HG03097 (cell line): ENCODE results near the gene RUNX2.

Source experiments
- ATAC-seq: cut with Tn5 transposase; IDR thresholded peaks from one replicate; pipeline ENCODE4 v1.9.1; 2021; ENCODE audit not compliant: unreplicated experiment, low FRiP score

The RUNX2 gene

DNA sequence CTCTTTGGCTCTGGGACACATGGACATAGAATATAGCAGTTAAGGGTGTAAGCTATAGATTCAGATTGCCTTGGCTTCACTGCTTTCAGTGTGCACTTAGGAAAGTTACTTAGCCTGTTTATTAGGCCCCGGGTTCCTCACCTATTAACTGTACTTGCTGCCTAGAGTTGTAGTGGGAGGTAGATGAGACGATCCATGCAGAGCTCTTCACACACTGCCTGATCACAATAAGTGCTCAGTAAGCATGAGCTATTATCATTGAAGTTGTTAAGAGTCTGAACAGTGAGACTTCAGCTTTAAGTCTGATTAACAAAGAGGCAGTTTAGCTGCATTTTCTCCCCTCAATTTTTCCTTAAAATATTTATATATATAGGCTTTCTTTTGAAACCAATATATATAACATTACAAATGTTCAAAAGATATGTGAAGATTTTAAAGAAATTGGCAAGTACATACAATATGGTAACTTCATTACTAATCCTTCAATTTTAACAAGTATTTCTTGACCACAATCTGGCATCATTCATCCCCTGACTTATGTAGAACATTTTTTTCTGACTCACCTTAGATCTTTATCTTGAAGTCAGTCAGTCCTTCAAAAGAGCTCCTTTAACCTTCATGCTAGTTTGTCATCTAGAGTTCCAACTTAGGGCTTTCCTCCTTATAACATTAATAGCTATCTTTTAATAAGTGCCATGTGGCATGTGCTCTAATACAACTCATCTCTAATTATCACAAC, 70.1 kb downstream of the RUNX2 start:
- ATAC-seq: no peak

DNA sequence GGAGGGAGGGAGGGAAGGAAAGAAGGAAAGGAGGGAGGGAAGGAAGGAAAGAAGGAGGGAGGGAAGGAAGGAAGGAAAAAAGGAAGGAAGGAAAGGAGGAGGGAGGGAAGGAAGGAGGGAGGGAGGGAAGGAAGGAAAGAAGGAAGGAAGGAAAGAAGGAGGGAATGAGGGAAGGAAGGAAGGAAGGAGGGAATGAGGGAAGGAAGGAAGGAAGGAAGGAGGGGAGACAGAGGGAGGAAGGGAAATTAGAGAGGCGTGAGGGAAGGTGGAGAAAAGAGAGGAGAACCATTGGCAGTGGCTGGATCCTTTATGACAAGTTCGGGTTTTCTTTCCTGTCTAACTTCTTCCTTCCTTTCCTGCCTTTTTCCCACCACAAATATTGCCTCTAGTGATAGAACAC, 71.9 kb downstream of the RUNX2 start:
- ATAC-seq: no peak

DNA sequence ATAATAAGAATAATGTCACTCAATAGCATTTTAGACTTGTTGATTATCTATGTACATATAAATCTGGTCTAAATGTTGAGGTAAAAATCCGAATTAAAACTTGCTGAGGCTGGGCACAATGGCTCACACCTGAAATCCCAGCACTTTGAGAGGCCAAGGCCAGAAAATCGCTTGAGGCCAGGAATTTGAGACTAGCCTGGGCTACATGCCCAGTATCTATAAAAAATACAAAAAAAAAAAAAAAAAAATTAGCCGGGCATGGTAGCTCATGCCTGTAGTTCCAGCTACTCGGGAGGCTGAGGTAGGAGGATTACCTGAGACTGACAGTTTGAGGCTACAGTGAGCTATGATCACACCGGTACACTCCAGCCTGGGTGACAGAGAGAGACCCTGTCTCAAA, 83.8 kb downstream of the RUNX2 start:
- no peak for ATAC-seq

- ATAC-seq: no peak
Observed at GRCh38 chr6:45415315-45415714, 87.2 kb downstream of the RUNX2 start.

- no peak for ATAC-seq
Observed at GRCh38 chr6:45415788-45416518, 87.8 kb downstream of the RUNX2 start.

DNA sequence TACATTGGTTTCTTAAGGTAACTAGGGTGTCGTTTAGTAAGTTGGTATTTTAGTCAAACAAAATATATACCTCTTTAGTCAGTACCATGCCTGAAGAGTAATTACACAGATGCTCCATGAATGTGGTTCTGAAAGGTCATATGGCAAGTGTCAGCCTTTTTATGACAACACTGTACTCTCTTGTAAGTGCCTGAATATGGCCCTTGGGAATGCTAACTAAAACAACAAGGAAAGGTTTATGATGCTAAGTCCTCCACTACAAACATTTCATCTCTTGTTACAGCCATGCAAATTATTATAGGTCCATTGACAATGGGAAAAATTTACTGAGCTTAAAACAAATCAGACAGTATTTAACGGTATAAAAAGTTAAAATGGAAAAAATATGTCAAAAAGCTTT, 88.6 kb downstream of the RUNX2 start:
- no peak for ATAC-seq

DNA sequence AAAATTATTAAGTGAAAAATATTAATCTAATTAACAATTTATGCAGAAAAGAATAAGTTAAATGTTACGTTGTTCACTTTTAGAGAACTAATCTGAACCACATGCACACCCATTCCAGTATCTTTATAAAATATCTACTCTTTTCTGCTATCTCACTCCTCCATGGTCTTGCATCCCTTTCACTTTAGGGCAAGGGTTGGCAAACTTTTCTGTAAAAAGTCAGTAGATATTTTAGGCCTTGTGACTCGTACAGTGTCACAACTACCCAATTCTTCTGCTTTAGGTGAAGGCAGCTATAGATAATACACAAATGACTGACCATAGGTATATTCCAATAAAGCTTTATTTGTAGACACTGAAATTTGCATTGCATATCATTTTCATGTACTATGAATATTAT, 89.3 kb downstream of the RUNX2 start:
- no peak for ATAC-seq

DNA sequence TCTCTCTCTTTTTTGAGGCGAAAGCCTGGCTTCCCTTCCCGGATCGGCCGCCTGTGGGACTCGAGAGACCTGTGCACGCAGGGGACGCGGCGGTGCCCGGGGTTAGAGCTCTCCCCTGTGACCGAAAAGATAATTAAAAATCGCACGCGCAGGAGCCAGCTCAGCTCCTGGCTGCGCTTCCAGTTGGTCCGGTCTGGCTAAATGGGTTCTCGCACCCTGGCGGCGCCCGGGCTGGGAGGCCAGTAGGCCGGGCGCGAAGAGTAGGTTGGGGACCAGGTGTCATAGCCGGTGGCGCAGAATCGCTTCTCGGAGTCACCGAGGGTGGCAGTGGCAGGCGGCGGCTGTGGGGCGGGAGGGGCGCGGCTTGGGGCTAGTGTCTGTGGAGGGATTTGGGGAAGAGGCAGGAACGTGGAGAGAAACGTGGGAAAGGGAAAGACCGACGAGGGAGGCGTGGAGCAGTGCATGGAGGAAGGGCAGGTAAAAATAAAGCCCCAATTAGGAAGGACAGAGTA, 91.5 kb downstream of the RUNX2 start:
- ATAC-seq: no peak

DNA sequence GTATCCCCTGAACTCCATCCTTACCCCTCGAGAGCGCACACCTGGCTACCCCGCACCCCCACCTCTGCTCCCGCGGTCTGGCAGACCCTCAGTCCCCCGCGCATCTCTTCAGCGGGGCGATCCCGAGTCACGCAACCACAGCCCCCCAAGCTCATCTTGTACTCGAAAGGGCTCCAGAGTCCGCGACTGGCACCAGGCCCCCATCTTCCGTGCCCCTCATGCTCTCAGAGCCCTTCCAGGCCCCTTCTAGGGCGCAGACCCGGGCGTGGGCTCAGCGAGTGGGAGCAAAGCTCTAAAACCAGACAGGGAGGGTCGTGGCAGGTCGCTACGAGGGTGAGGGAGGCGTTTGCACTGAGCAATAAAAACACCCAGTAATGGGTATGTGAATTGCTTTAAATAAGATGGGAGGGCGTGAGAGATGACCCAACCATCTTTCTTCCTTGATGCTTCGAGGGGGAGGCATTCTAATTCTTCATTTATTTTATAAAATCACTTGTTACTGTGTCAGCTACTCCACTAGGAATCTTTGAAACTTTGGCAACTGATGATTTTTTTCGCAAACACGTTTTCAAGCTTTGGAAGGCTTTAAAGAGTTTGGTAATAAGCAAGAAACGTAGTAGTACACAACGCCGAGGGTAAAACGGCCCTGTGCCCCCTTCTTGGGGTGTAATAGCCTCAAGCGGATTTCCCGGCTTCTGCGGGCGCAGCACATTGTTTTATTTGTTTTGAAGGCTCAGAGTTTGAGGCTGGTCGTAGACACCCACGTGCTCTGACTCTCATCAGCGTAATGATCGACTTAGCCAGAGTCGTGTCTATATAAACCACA, 92.2 kb downstream of the RUNX2 start:
- ATAC-seq: no peak

DNA sequence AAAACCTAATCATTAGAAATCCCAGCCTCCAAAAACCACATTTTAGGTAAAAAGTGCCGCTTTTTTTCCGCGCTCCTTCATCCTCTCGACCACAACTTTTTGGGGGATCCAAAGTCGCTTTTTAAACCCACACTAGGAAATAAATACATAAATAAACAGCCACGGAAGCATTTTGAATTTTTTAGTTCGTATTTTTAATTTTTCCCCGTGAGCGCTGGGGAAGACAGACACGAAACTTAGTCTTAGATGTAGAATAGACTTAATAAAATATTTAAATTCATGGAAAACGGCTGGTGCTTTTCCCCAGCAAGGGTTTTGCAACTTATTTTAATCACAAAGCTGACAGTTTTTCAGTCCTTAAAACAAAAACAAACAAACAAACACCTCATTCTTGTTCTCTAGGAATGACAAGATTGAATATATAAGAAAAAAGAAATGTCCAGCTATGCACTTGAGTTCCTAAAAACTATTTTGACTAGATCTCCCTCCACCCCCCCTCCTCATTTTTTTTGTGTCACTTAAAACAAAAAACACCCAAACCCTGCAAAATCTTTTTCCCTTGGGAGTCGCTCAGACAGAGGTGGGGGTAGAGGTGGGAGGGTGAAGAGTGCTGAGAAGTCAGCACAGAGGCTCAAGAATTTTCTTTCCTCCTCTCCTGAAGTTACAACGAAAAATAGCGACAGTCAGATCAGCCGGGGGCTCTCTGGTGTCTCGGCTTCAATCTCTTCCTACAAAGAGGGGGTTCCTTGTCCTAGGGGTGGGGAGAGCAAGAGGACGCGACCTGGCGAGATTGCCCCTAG, 93.0 kb downstream of the RUNX2 start:
- ATAC-seq: no peak

GRCh38 chr6:45421709-45422502, 93.8 kb downstream of the RUNX2 start:
- ATAC-seq: no peak

- ATAC-seq: no peak
Observed at GRCh38 chr6:45422503-45423110, 94.5 kb downstream of the RUNX2 start.

DNA sequence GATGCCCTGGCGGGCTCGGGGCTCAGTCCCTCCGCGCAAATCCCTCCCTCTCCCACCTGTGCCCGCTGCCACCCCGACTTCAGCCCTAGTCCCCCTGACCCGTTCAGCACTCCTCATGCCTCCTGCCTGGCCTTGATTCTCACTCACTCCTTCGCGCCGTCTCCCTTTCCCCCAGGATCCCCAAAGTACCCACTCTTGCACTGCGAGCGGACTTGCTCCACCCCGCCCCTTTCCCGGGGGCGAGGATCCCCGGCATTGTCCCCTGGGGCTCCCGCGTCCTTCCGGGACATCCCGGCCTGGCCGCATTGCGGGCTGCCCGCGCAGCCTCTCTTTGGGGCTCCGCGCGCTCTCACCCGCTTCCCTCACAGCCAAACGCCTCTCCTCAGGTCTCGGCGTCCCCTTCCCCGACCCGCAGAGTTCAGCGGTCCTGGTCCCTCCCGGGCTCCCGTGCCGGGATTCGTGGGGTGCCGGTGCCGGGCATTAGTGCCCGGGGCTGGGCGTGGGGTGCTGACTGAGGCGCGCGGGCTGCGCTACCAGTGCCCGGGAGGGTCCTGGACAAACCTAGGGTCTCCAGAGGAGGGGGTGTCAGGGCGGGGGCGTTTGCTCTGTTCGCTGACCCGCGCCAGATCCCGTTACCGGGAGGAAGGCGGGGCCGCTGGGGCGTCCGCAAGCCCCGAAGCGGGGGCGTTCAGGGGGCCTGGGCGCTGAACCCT, 95.1 kb downstream of the RUNX2 start:
- no peak for ATAC-seq

- ATAC-seq: no peak
Observed at GRCh38 chr6:45423824-45424450, 95.8 kb downstream of the RUNX2 start.

DNA sequence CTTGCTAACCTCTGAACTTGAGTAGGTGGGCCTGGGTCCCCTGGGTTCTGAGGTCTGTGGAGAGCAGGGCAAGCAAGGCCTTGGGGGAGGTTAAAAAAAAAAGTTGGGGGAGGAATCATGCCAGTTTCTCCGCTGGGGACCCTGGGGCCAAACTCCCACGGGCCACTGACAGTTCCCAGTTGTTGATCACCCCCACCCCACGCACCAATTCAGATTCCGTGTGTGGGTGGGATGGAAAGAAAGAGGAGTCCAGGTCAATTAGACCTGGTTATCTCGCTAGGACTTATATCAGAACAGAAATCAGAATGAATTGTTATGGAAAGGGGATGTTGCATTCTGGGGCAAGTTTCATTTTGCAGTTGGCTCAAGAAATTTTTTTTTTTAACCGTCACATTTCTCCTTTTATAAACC, 96.3 kb downstream of the RUNX2 start:
- no peak for ATAC-seq

- no peak for ATAC-seq
Observed at GRCh38 chr6:45426251-45426650, 98.1 kb downstream of the RUNX2 start.

DNA sequence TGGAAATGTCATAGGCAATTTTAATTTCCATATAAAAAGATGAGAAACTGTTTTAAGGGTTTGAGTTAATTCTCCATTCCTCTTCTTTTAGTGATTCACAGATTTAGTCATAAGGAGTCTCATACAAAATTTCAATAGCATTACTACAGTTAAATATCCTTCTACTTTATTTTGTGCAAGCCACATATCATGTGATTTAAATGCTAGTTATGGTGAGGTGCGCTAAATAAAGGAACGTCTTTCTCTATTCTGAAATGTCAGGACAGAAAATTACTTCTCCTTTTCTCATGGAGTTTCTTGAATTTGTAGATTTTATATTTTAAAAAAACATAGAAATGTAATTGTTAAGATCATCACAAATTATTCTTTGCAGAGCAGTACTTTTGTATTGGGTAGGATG, 99.6 kb downstream of the RUNX2 start:
- no peak for ATAC-seq

- no peak for ATAC-seq
Observed at GRCh38 chr6:45428727-45429126, 100.6 kb downstream of the RUNX2 start.
